Measurements from ENCODE around the gene RMRP.

The RMRP gene

GRCh38 chr9:35667939-35668338 is 10.1 kb upstream of the RMRP start:
- Histone ChIP-seq H3K27ac (ENCODE audit: low read length) (no peak overlapping the region), H3K27me3 (ENCODE audit: low read depth, low read length) (no peaks in the 10 kb centered on the region), H3K4me2 (ENCODE audit: low read length) (no peak overlapping the region), H3K4me1 (ENCODE audit: low read length) (peaks cover 19% of the 10 kb centered on the region), H2AFZ (ENCODE audit: low read depth, low read length) (no peak overlapping the region), H3K79me2 (ENCODE audit: low read length) (peaks cover 15% of the 10 kb centered on the region), H3K9me3 (ENCODE audit: insufficient read depth, low read length) (no peaks in the 10 kb centered on the region), H4K20me1 (ENCODE audit: insufficient read depth, low read length) (no peaks in the 10 kb centered on the region), H3K9ac (ENCODE audit: low read length) (no peak overlapping the region), H3K4me3 (ENCODE audit: low read length) (no peak overlapping the region), H3K36me3 (replicated peaks; ENCODE audit: low read depth, low read length) (peaks cover 9% of the 10 kb centered on the region)
- TF ChIP-seq EZH2phosphoT487 (IDR thresholded peaks at IDR 0.05; ENCODE audit: low read depth) (no peak), CTCF (IDR thresholded peaks at IDR 0.05; ENCODE audit: low read depth, low read length) (no peak)

GRCh38 chr9:35666549-35666948 is 8.7 kb upstream of the RMRP start:
- H3K4me3 ChIP-seq (ENCODE audit: low read length) = no peak overlapping the region
- peaks cover 15% of the 10 kb centered on the region for H3K79me2 ChIP-seq (ENCODE audit: low read length)
- H3K36me3 ChIP-seq (replicated peaks; ENCODE audit: low read depth, low read length) = peaks cover 22% of the 10 kb centered on the region
- H3K27me3 ChIP-seq (ENCODE audit: low read depth, low read length) = no peaks in the 10 kb centered on the region
- peaks cover 19% of the 10 kb centered on the region for H3K4me1 ChIP-seq (ENCODE audit: low read length)
- no peak overlapping the region for H2AFZ ChIP-seq (ENCODE audit: low read depth, low read length)
- no peak overlapping the region for H3K27ac ChIP-seq (ENCODE audit: low read length)
- no peak overlapping the region for H3K9ac ChIP-seq (ENCODE audit: low read length)
- no peak overlapping the region for H3K4me2 ChIP-seq (ENCODE audit: low read length)
- no peaks in the 10 kb centered on the region for H3K9me3 ChIP-seq (ENCODE audit: insufficient read depth, low read length)
- TF ChIP-seq CTCF (IDR thresholded peaks at IDR 0.05; ENCODE audit: low read depth, low read length) = no peak
- TF ChIP-seq EZH2phosphoT487 (IDR thresholded peaks at IDR 0.05; ENCODE audit: low read depth) = no peak
- no peaks in the 10 kb centered on the region for H4K20me1 ChIP-seq (ENCODE audit: insufficient read depth, low read length)

- no peaks in the 10 kb centered on the region for H3K27me3 ChIP-seq (ENCODE audit: low read depth, low read length)
- no peak for TF ChIP-seq CTCF (IDR thresholded peaks at IDR 0.05; ENCODE audit: low read depth, low read length)
- no peak for TF ChIP-seq EZH2phosphoT487 (IDR thresholded peaks at IDR 0.05; ENCODE audit: low read depth)
- H4K20me1 ChIP-seq (ENCODE audit: insufficient read depth, low read length) = no peaks in the 10 kb centered on the region
- H3K4me3 ChIP-seq (ENCODE audit: low read length) = peak overlapping the region; percentile 91; the same call in 1 of the 2 replicates
- H3K4me1 ChIP-seq (ENCODE audit: low read length) = peaks cover 19% of the 10 kb centered on the region
- H3K79me2 ChIP-seq (ENCODE audit: low read length) = peaks cover 15% of the 10 kb centered on the region
- H3K4me2 ChIP-seq (ENCODE audit: low read length) = peak overlapping the region; percentile 10; the same call in 1 of the 2 replicates
- H3K9me3 ChIP-seq (ENCODE audit: insufficient read depth, low read length) = no peaks in the 10 kb centered on the region
- no peak overlapping the region for H3K27ac ChIP-seq (ENCODE audit: low read length)
- no peak overlapping the region for H3K9ac ChIP-seq (ENCODE audit: low read length)
- H2AFZ ChIP-seq (ENCODE audit: low read depth, low read length) = no peak overlapping the region
- peaks cover 25% of the 10 kb centered on the region for H3K36me3 ChIP-seq (replicated peaks; ENCODE audit: low read depth, low read length)
Measured at GRCh38 chr9:35666045-35666444, 8.2 kb upstream of the RMRP start.

- Histone ChIP-seq H3K4me3 (ENCODE audit: low read length) (peak overlapping the region; percentile 91), H3K27ac (ENCODE audit: low read length) (no peak overlapping the region), H3K27me3 (ENCODE audit: low read depth, low read length) (no peaks in the 10 kb centered on the region), H3K79me2 (ENCODE audit: low read length) (peaks cover 15% of the 10 kb centered on the region), H3K4me2 (ENCODE audit: low read length) (peak overlapping the region; percentile 96), H3K9ac (ENCODE audit: low read length) (peak overlapping the region; percentile 95), H4K20me1 (ENCODE audit: insufficient read depth, low read length) (no peaks in the 10 kb centered on the region), H3K4me1 (ENCODE audit: low read length) (peaks cover 19% of the 10 kb centered on the region), H3K9me3 (ENCODE audit: insufficient read depth, low read length) (no peaks in the 10 kb centered on the region), H3K36me3 (replicated peaks; ENCODE audit: low read depth, low read length) (peaks cover 31% of the 10 kb centered on the region), H2AFZ (ENCODE audit: low read depth, low read length) (peak overlapping the region; percentile 75)
- TF ChIP-seq EZH2phosphoT487 (IDR thresholded peaks at IDR 0.05; ENCODE audit: low read depth) (no peak), CTCF (IDR thresholded peaks at IDR 0.05; ENCODE audit: low read depth, low read length) (no peak)
Measured at GRCh38 chr9:35665471-35665818, 7.6 kb upstream of the RMRP start.

Measured in OCI-LY3 (cell line).